Calu3 (cell line): ENCODE data around the gene VRTN. TPM values are rescaled to one million over a fixed set of nuclear protein-coding genes. Genes with fewer than 3 reads are reported as not detected.

ENCODE experiments used
- BruUV-seq: library from RNA; stranded (reverse); fragments of 400-500 nt; replicated peaks from 2 replicates; lab custom pipeline; 2021; lab: Mats Ljungman, UMichigan
- CTCF ChIA-PET: fragments of 300-600 bp; sonication (Branson Sonifier 250); formaldehyde crosslinking; loops from one replicate; lab custom pipeline; 2022; ENCODE audit warnings: antibody characterized with exemption; lab: Charles Lee
- DNase-seq: peaks from one replicate; pipeline ENCODE4 v3.0.0; 2022
- H3K27ac Mint-ChIP-seq: one replicate; pipeline ENCODE4 v1.8.0; 2022; ENCODE audit warnings: mixed read lengths; ENCODE audit not compliant: unreplicated experiment
- H3K27me3 Mint-ChIP-seq: one replicate; pipeline ENCODE4 v1.8.0; 2022; ENCODE audit warnings: mixed read lengths; ENCODE audit not compliant: unreplicated experiment
- H3K36me3 Mint-ChIP-seq: one replicate; pipeline ENCODE4 v1.8.0; 2022; ENCODE audit warnings: mild to moderate bottlenecking, moderate library complexity, mixed read lengths; ENCODE audit not compliant: insufficient read depth, unreplicated experiment
- H3K4me1 Mint-ChIP-seq: one replicate; pipeline ENCODE4 v1.8.0; 2022; ENCODE audit warnings: mild to moderate bottlenecking, low read depth, mixed read lengths; ENCODE audit not compliant: unreplicated experiment
- H3K4me3 Mint-ChIP-seq: one replicate; pipeline ENCODE4 v1.8.0; 2022; ENCODE audit warnings: mild to moderate bottlenecking, low read depth, moderate library complexity, mixed read lengths; ENCODE audit not compliant: unreplicated experiment
- H3K9me3 Mint-ChIP-seq: one replicate; pipeline ENCODE4 v1.8.0; 2022; ENCODE audit warnings: low read depth, mixed read lengths; ENCODE audit not compliant: unreplicated experiment
- intact Hi-C: fragments of 100-400 bp; cut with micrococcal nuclease; formaldehyde crosslinking; loops from one replicate; pipeline ENCODE4 v1.10.0; 2022; ENCODE audit not compliant: unreplicated experiment
- total RNA-seq: library from RNA; stranded (reverse); gene quantifications from 2 replicates; pipeline ENCODE4 v1.2.3, GENCODE V29; 2022
- TF ChIP-seq, protein P1 (sequence below): fragments of 200-600 bp; IDR thresholded peaks from one replicate; pipeline ENCODE4 v1.8.0; 2022; ENCODE audit warnings: antibody characterized with exemption; ENCODE audit not compliant: unreplicated experiment

Gene VRTN
- total RNA-seq, 1 experiment from 2014 or later, result not detected

DNA sequence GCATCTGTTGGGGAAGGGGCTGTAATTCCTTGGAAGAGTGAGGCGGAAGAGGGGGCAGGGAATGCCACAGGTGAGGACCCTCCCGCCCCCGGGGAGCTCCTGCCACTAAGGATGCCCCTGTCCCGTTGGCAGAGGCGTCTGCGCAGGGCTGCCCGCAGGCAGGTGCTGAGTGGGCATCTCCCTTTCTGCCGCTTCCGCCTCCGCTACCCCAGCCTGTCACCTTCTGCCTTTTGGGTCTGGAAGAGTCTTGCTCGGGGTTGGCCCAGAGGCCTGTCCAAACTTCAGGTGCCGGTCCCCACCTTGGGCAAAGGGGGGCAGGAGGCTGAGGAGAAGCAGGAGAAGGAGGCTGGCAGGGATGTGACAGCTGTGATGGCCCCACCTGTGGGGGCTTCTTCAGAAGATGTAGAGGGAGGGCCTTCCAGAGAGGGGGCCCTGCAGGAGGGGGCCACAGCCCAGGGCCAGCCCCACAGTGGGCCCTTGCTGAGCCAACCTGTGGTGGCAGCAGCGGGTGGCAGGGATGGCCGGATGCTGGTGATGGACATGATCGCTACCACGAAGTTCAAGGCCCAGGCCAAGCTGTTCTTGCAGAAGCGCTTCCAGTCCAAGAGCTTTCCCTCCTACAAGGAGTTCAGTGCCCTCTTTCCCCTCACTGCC lies 10.0 kb downstream of the VRTN start:
- no peak for DNase-seq
- Mint-ChIP-seq H3K36me3 (peaks cover 4% of the 10 kb centered on the region), H3K4me1 (no peaks in the 10 kb centered on the region), H3K27ac (no peak overlapping the region), H3K4me3 (no peak overlapping the region), H3K27me3 (peaks cover 53% of the 10 kb centered on the region), H3K9me3 (no peaks in the 10 kb centered on the region)
- TF ChIP-seq, protein P1, sequence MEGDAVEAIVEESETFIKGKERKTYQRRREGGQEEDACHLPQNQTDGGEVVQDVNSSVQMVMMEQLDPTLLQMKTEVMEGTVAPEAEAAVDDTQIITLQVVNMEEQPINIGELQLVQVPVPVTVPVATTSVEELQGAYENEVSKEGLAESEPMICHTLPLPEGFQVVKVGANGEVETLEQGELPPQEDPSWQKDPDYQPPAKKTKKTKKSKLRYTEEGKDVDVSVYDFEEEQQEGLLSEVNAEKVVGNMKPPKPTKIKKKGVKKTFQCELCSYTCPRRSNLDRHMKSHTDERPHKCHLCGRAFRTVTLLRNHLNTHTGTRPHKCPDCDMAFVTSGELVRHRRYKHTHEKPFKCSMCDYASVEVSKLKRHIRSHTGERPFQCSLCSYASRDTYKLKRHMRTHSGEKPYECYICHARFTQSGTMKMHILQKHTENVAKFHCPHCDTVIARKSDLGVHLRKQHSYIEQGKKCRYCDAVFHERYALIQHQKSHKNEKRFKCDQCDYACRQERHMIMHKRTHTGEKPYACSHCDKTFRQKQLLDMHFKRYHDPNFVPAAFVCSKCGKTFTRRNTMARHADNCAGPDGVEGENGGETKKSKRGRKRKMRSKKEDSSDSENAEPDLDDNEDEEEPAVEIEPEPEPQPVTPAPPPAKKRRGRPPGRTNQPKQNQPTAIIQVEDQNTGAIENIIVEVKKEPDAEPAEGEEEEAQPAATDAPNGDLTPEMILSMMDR, result no peak
- intact Hi-C loops, result no loop called here
- CTCF ChIA-PET, result no interaction called here
- no TSS peak for BruUV-seq

DNA sequence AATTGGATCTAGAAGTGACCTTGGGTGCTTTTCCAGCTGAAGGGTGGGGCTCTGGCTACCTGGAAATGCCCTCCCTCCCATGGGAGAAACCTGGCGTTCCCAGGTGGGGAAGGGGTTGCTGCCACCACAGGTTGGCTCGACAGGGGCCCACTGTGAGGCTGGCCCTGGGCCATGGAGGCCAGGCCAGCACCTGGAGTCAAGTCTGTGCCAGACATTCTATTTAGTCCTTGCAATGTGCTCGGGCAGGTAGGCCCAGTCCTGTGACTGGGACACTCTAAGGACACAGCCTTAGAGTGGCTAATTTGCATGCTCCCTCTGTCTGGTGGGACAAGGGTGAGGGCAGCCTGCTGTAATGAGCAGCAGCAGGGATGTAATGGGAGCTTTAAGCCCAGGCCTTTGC lies 11.9 kb downstream of the VRTN start:
- Mint-ChIP-seq H3K4me3 (no peak overlapping the region), H3K36me3 (peaks cover 4% of the 10 kb centered on the region), H3K27me3 (peaks cover 71% of the 10 kb centered on the region), H3K4me1 (no peaks in the 10 kb centered on the region), H3K27ac (no peak overlapping the region), H3K9me3 (no peaks in the 10 kb centered on the region)
- CTCF ChIA-PET, result no interaction called here
- BruUV-seq, result no TSS peak
- TF ChIP-seq, protein P1, result no peak
- no peak for DNase-seq
- intact Hi-C loops, result loop anchor here (5.0 kb wide), 1 partner anchor 132 kb away; the partner anchor contains the start of genes ISCA2 and NPC2

DNA sequence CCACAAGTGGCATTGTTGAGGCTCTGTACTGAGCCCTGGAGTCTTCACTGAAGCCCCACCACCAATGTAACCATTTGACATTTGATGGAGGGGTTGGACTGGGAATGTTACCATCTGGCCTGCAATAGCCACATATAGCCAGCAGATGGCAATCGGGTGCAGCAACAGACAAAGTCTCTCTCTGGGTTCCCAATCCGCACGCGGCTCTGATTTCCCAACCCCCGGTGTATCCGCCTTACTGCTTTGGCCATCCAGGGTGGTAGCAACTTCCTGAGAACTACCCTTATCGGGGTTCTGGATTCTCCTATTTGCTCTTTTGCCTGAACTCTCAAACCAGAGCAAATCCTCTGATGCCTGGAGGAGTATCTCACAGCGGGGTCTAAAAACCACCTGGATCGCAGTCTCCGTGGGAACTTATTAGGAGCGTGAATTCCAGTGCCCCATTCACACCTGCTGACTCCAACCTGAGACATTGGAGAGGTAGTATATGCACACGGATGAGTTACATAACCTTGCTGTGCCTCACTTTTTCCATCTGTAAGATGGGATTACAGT lies 14.2 kb downstream of the VRTN start:
- intact Hi-C loops, result loop anchor here (1.0 to 5.0 kb wide), 2 partner anchors 117 to 130 kb away; partner anchors contain the start of genes ISCA2 and NPC2
- BruUV-seq, result no TSS peak
- H3K27ac Mint-ChIP-seq, result no peak overlapping the region
- no peak overlapping the region for H3K4me3 Mint-ChIP-seq
- H3K27me3 Mint-ChIP-seq, result peaks cover 74% of the 10 kb centered on the region
- no peaks in the 10 kb centered on the region for H3K4me1 Mint-ChIP-seq
- TF ChIP-seq, protein P1, result peak; percentile 76
- no peaks in the 10 kb centered on the region for H3K9me3 Mint-ChIP-seq
- peak; percentile 79 for DNase-seq
- H3K36me3 Mint-ChIP-seq, result peaks cover 4% of the 10 kb centered on the region
- CTCF ChIA-PET, result no interaction called here

DNA sequence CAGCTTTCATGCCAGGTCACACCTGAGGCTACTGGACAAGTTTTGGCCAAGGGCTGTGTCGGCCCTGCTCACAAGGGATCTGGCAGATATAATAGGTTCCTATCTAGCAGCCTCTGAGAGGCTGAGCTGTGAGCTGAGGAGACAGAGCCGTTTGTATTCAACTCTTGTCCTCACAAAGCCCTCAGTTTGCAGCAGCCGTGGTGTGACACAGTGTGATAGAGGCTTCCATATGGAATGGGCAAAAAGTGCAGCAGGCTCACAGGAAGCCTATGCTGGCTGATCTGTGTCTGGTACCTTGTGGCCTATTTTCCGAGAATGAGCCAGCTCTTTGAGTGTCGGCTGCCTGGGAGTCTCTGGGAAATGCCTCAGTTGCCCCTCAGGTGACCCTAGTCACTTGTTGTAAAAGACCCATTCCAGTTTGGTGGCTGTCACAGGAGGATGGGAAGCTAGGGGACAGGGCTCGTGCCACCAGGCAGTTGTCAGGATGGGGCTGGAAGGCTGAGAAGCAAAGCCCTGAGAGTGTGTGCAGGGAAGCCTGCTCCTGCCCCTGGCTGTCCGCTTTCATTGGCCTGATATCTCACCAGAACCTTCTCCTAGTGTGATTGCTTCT lies 16.1 kb downstream of the VRTN start:
- Mint-ChIP-seq H3K36me3 (peaks cover 4% of the 10 kb centered on the region), H3K4me1 (no peaks in the 10 kb centered on the region), H3K27ac (no peak overlapping the region), H3K4me3 (no peak overlapping the region), H3K27me3 (peaks cover 54% of the 10 kb centered on the region), H3K9me3 (no peaks in the 10 kb centered on the region)
- CTCF ChIA-PET, result no interaction called here
- no peak for DNase-seq
- no TSS peak for BruUV-seq
- intact Hi-C loops, result loop anchor here (5.0 kb wide), 1 partner anchor 128 kb away; the partner anchor contains the start of genes ISCA2 and NPC2
- TF ChIP-seq, protein P1, result no peak
